DND-41 (cell line): ENCODE data around the gene NT5C1A.

Experiments used
- ATAC-seq: fragments of 200-7000 bp; cut with Tn5 transposase; 3 replicates; pipeline ENCODE4 v1.9.1; 2021; ENCODE audit warnings: low read depth; ENCODE audit not compliant: insufficient read depth
- DNase-seq: peaks from one replicate; pipeline ENCODE4 v3.0.0-alpha.2; 2020
- H2AFZ ChIP-seq: 2 replicates; pipeline ENCODE4 v1.6.0; 2012; ENCODE audit warnings: low read depth, low read length
- H3K27ac ChIP-seq: 2 replicates; pipeline ENCODE4 v1.5.1; 2012; ENCODE audit warnings: low read length, inconsistent platforms
- H3K27me3 ChIP-seq: fragments of 200-600 bp; sonication (generic); 2 replicates; pipeline ENCODE4 v1.6.0; 2012; ENCODE audit warnings: low read length, mild to moderate bottlenecking, inconsistent platforms; ENCODE audit not compliant: insufficient read depth, poor library complexity
- H3K36me3 ChIP-seq: 2 replicates; pipeline ENCODE4 v1.5.1; 2012; ENCODE audit warnings: low read length, inconsistent platforms; ENCODE audit not compliant: insufficient read depth
- H3K4me1 ChIP-seq: 2 replicates; pipeline ENCODE4 v1.5.1; 2012; ENCODE audit warnings: mild to moderate bottlenecking, low read length; ENCODE audit not compliant: insufficient read depth
- H3K4me2 ChIP-seq: 2 replicates; pipeline ENCODE4 v1.6.0; 2012; ENCODE audit warnings: mild to moderate bottlenecking, moderate library complexity, low read length, inconsistent platforms; ENCODE audit not compliant: insufficient read depth
- H3K4me3 ChIP-seq, 2 experiments: fragments of 200-600 bp in 1 of 2; shearing (Covaris generic) in 1 of 2; 2 replicates each; pipeline ENCODE4 v1.5.1; 2012 to 2016; ENCODE audit warnings: inconsistent platforms in 2 of 2, low read length in 2 of 2, mild to moderate bottlenecking in 2 of 2, low read depth in 1 of 2, moderate library complexity in 1 of 2
- H3K79me2 ChIP-seq: 2 replicates; pipeline ENCODE4 v1.6.0; 2012; ENCODE audit warnings: low read length, inconsistent platforms; ENCODE audit not compliant: insufficient read depth
- H3K9ac ChIP-seq: 2 replicates; pipeline ENCODE4 v1.6.0; 2012; ENCODE audit warnings: low read depth, mild to moderate bottlenecking, inconsistent platforms, low read length, moderate library complexity
- H3K9me3 ChIP-seq: 2 replicates; pipeline ENCODE4 v1.5.1; 2012; ENCODE audit warnings: low read length, moderate library complexity, mild to moderate bottlenecking, inconsistent platforms; ENCODE audit not compliant: insufficient read depth, severe bottlenecking
- H4K20me1 ChIP-seq: 2 replicates; pipeline ENCODE4 v1.6.0; 2012; ENCODE audit warnings: low read length; ENCODE audit not compliant: insufficient read depth
- CTCF ChIP-seq: IDR thresholded peaks from 2 replicates; pipeline ENCODE4 v1.5.1; 2012; ENCODE audit warnings: borderline replicate concordance, low read length, moderate library complexity, mild to moderate bottlenecking; ENCODE audit not compliant: poor library complexity, severe bottlenecking; ENCODE audit errors: extremely low read depth
- EZH2 ChIP-seq: IDR thresholded peaks from 3 replicates; pipeline ENCODE4 v1.6.1; 2012; ENCODE audit warnings: borderline replicate concordance, low read depth, mild to moderate bottlenecking, moderate library complexity, low read length, inconsistent platforms; ENCODE audit not compliant: severe bottlenecking

Gene NT5C1A

GRCh38 chr1:39671793-39672550, at the start of gene NT5C1A:
Gene NT5C1A (minus strand): TSS chr1:39672107. CDS start chr1:39672038, 69 bp downstream.
- no peaks in the 10 kb centered on the region for H3K9me3 ChIP-seq
- H4K20me1 ChIP-seq: no peaks in the 10 kb centered on the region
- no peak within 1 kb of the TSS for H3K4me2 ChIP-seq
- no peak within 1 kb of the TSS for H3K9ac ChIP-seq
- no peak within 1 kb of the TSS for H2AFZ ChIP-seq
- no peak for TF ChIP-seq CTCF
- TF ChIP-seq EZH2: no peak
- no peaks in the 10 kb centered on the region for H3K36me3 ChIP-seq
- DNase-seq (no peak), ATAC-seq (no peak)
- no peak within 1 kb of the TSS for H3K27ac ChIP-seq
- no peaks in the 10 kb centered on the region for H3K79me2 ChIP-seq
- H3K4me1 ChIP-seq: no peaks in the 10 kb centered on the region
- H3K27me3 ChIP-seq: peaks cover 3% of the 10 kb centered on the region
- no peak within 1 kb of the TSS for H3K4me3 ChIP-seq

- no peak overlapping the region for H3K27ac ChIP-seq
- no peak for DNase-seq
- ATAC-seq: no peak
- H3K4me3 ChIP-seq: no peak overlapping the region
- H3K36me3 ChIP-seq: no peaks in the 10 kb centered on the region
- H3K4me1 ChIP-seq: no peaks in the 10 kb centered on the region
- peaks cover 25% of the 10 kb centered on the region for H3K27me3 ChIP-seq
- H3K9me3 ChIP-seq: no peaks in the 10 kb centered on the region
- no peak overlapping the region for H3K9ac ChIP-seq
- no peak for TF ChIP-seq CTCF
- no peak for TF ChIP-seq EZH2
- H3K79me2 ChIP-seq: no peaks in the 10 kb centered on the region
- H3K4me2 ChIP-seq: no peak overlapping the region
- H4K20me1 ChIP-seq: no peaks in the 10 kb centered on the region; the same call in 1 of the 2 replicates
- H2AFZ ChIP-seq: no peak overlapping the region
Observed at GRCh38 chr1:39721664-39722063, 49.8 kb upstream of the NT5C1A start.

GRCh38 chr1:39720094-39720999, 48.4 kb upstream of the NT5C1A start:
- Histone ChIP-seq H2AFZ (no peak overlapping the region), H3K9me3 (no peaks in the 10 kb centered on the region), H3K79me2 (no peaks in the 10 kb centered on the region), H3K4me2 (no peak overlapping the region), H4K20me1 (no peaks in the 10 kb centered on the region; the same call in 1 of the 2 replicates), H3K4me3 (no peak overlapping the region), H3K4me1 (no peaks in the 10 kb centered on the region), H3K36me3 (no peaks in the 10 kb centered on the region), H3K27ac (no peak overlapping the region), H3K27me3 (peaks cover 24% of the 10 kb centered on the region), H3K9ac (no peak overlapping the region)
- peak; percentile 56; the same call in 2 of the 3 replicates for ATAC-seq
- no peak for DNase-seq
- TF ChIP-seq EZH2 (no peak), CTCF (peak; percentile 81)
